Colon (tissue), 2 donors: Measurements from ENCODE around the gene MARK1.
"Not testable (repeated sequence)": the region's sequence is repeated elsewhere in the genome, so short reads cannot be mapped to it uniquely, and the experiment has no call there.

Experiments
- FAIRE-seq: peaks from 2 replicates; lab custom pipeline; 2012; peaks lifted over from hg19 to GRCh38; lab: Jason Lieb, UNC
- donor health status: control.
- donor health status: control.

MARK1 gene

DNA sequence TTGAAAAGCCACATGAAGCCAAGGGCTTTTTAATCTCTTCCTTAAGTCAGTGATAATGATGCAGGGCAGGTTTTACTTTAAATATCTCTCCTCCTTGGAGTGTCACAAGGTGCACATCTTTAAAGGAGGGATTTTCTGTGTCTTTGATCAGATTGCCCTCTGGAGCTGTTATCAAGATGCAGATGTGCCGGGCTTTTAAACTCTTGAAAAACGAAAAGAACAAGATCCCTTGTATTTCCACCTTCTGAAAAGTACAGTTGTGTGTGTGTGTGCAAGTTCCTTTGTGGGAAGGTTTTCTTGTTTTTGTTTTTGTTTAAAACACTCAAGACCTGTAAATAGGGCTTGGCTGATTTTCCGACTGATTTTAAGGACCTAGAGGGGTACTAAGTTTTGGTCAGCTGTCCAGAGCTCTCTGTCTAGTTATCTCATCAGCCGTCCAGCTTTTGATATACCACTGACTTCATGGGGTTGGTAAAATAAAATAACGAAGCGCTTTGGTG is 1.6 kb downstream of the MARK1 start:
- no peak for FAIRE-seq

GRCh38 chr1:220533504-220534109 is 5.7 kb downstream of the MARK1 start:
- no peak for FAIRE-seq

GRCh38 chr1:220544901-220545303 is 17.0 kb downstream of the MARK1 start:
- no peak for FAIRE-seq

- no peak for FAIRE-seq
Measured at GRCh38 chr1:220550811-220551399, 23.0 kb downstream of the MARK1 start.

DNA sequence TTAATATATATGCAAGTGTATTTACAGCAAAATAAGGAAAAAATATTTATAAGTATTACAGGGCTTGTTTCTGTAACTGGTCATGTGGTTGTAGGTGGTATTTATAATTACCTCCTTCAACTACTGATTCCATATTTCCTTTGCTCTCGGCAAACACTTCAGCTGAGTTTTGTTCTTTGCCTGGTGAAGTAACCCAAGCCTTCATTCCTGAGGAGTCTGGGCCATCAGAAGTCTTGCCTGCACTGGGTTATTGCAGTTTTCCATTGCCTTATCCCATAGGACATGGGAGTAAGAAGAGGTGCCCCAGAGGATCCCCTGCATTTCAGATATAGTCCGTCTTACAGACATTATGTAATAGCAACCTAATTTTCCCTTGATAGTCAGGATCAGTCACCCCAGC is 23.8 kb downstream of the MARK1 start:
- no peak for FAIRE-seq

- no peak for FAIRE-seq
Measured at GRCh38 chr1:220552672-220553260, 24.8 kb downstream of the MARK1 start.

DNA sequence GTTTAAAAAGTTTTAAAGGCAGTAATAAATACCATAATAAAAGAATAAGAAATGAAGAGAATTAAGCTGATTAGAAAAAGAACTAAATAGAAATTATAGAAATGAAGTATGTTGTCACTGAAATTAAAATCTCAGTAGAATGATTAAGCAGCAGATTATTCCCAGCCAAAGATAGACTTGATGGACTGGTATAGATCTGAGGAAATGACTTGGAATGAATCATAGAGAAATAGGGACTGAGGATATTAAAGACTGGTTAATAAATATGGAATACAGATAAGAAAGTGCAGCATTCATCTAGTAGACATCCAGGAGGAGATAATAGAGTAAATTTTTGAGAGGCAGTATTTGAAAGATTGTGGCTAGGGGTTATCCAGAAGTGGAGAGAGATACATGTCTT is 28.7 kb downstream of the MARK1 start:
- FAIRE-seq, result no peak

DNA sequence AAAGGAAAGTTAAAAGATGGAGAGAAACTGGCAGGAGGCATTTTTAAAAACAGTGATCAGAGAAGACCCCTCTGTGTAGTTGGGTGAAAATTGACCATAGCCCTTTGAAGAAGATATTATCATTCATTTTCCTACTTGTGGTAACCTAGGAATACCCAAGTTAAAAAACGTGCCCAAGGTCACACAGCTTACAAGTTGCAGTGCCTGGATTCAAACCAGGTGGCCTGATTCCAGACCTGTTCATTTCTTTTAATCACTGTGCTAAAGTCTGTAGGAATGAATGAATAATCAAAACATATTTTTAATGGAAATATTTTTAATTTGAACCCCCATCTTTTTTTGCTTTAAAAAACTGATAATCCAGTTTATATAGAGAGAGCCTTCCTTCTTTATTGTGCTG is 35.6 kb downstream of the MARK1 start:
- no peak for FAIRE-seq

DNA sequence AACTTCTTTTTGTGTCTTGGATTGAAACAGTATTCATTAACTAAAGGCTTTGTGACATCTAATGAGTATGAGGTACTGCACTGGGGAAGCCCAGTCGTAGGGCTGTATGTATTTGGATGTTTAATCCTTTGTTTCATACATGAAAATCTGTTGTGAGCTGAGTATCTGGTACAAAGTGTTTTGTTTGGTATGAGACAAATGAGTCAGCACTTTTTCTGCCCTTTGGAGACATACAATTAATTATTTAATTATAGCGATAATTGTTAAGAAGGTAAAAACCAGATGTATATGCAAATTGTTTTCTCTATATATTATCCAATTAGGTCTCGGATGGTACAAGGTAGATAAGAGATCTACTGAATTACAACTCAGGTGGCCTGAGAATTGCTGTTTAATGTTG is 36.3 kb downstream of the MARK1 start:
- no peak for FAIRE-seq

DNA sequence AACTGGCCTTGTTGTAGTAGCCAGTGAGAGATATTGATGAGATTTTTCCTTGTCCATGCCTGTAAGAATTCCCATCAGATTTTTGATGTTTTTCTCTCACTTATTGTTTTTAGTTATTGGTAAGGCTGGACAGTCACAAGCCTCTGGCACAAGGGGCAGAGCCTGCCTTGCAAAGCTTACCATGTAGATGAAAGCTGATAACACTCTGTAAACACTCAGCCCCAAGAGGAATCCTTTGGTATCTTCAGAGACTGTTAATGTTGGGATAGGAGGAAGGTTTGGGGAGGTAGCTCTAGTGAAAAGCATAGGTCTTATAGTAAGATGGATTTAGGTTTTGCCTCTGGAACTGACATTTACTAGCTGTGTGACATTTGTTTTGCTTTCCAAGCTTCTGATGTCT is 37.7 kb downstream of the MARK1 start:
- no peak for FAIRE-seq

GRCh38 chr1:220566869-220567268 is 38.9 kb downstream of the MARK1 start:
- FAIRE-seq, result no peak

DNA sequence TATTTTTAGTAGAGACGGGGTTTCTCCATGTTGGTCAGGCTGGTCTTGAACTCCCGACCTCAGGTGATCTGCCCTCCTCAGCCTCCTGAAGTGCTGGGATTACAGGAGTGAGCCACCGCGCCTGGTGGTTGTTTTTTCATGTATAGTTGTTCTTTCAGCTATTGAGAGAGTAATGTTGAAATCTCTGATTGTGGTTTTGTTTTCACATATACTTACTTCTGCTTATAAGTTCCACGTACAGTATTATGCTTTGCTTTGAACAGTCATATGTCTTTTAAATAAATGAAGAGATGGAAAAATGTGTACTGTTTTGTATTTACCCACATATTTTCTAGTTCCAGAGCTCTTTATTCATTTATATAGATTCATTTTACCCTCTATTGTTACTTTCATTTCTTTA is 44.5 kb downstream of the MARK1 start:
- FAIRE-seq, result no peak

DNA sequence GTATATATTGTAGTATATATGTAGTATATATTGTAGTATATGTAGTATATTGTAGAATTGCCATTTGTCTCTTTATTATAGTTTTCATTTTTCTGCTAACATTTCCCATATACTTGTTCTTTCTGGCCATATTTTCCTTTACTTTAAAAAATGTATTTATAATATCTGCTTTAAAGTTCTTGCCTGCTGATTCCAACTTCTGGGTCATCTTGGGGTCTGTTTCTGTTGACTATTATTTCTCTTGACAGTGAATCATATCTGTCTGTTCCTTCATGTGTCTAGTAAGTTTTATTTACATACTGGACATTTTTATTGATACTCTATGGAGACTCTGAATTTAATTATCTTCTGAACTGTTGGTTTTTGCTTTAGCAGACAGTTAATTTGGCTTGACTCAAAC is 45.9 kb downstream of the MARK1 start:
- no peak for FAIRE-seq

DNA sequence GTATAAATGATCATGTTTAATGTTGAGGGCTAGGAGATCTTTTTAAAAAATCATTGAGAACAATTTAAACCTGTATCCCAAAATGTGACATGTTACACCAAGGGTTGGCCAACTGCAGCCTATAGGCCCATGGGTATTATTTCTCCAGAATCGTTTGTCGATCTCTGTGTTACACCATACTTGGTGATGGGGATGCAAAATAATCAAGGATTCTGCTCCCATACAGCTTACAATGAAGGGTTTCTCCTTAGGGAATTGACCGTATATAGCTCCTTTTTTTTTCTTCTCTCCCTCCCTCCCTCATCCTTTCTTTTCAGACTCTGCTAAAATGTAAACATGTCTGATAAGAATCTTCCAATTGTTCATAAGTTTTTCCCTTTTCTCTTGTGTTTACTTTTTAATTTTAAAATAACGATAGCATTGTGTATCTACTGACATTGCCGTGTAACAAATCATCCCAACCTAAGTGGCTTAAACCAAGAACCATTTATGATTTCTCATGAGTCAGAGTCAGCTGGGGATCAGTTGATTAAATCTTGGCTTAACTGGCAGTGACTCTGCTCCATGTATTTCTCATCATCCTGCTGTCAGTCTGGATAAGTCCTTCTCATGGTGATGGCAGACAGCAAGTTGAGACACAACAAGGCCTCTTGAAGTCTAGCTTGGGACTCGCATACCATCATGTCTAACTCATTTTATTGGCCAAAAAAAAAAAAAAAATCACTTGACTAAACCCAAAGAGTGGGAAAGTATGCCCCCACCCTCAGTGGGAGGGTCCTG is 48.0 kb downstream of the MARK1 start:
- FAIRE-seq, result no peak

DNA sequence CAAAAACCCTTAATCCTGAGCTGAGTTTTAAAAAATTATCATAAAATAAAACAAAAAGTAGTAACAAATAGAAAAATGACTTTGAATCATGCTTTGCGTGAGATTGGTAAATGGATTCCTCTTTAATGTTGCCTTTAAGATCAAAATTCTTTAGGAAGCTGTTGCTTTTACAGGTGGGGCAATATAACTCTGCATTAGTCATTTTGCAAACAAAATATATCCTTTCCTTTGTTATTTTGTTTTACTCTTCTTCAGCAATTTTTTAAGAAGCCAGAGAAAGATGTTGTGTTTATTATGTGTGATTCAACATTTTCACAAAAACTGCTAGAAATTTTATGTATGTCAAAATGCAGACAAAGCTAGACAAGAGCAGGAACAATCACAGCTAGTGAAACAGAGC is 50.0 kb downstream of the MARK1 start:
- FAIRE-seq, result no peak

GRCh38 chr1:220579317-220579716 is 51.4 kb downstream of the MARK1 start:
- no peak for FAIRE-seq

- no peak for FAIRE-seq
Measured at GRCh38 chr1:220592714-220593113, 64.8 kb downstream of the MARK1 start.

- FAIRE-seq, result no peak
Measured at GRCh38 chr1:220594356-220594755, 66.4 kb downstream of the MARK1 start.

DNA sequence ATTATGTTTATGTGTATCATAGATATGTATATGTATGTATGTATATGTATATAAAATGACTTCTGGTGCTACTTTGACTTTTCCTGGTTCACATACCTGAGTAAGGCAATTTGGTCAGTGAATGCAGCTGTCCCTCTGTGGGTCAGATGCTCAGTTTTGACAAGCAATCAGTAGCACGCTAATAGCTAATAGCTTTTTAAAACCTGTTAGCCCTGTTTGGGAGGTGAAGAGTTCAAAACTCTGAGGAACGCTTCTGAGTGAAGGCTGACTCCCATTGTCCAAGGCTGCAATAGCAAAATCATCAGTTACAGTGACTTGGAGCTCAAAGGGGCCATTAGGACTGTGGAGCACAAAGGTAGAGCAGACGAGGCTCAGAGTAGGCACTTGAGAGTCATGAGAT is 67.2 kb downstream of the MARK1 start:
- no peak for FAIRE-seq

DNA sequence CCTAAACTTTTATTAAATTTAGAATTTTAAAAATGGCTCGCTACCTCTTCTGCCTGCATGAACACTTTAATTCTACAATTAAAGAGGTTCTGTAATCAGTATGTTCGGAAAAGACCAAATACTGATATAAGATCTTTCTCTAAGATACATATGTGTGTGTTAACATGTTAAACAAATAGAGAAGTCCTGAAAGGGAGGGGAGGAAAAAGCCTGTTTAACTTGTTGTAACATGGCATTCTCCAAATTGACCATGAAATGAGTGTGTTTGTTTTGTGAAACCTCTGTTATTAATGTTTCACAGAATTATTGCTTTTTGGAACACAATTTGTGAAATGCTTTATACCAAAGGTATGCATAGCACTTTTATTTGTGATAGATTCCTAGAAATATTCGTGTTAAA is 77.0 kb downstream of the MARK1 start:
- FAIRE-seq, result no peak

GRCh38 chr1:220605651-220606050 is 77.7 kb downstream of the MARK1 start:
- not testable (repeated sequence) for FAIRE-seq

GRCh38 chr1:220611100-220611499 is 83.2 kb downstream of the MARK1 start:
- not testable (repeated sequence) for FAIRE-seq

DNA sequence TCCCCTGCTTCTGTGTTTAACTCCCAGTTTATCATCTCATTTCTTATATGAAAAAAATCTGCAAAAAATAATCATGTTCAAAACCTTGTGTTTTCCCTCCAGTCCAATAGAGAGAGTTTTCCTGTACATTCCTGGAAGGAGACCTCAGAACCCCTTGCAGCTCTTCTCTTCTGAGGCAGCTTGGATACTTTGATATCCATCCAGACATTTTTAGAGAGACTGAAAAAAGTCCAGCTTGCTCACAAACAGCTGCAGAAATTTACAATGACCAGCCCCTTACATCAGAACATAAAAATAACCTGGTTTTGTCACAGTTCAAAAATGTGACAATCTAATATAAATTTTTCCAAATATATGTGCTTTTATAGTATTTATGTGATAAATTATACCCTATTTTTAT is 88.9 kb downstream of the MARK1 start:
- FAIRE-seq, result no peak
